Measurements from ENCODE around the gene ARHGAP26.
A peak's percentile ranks its signal among the peaks of the same experiment; 100 is the strongest.

Gene ARHGAP26

DNA sequence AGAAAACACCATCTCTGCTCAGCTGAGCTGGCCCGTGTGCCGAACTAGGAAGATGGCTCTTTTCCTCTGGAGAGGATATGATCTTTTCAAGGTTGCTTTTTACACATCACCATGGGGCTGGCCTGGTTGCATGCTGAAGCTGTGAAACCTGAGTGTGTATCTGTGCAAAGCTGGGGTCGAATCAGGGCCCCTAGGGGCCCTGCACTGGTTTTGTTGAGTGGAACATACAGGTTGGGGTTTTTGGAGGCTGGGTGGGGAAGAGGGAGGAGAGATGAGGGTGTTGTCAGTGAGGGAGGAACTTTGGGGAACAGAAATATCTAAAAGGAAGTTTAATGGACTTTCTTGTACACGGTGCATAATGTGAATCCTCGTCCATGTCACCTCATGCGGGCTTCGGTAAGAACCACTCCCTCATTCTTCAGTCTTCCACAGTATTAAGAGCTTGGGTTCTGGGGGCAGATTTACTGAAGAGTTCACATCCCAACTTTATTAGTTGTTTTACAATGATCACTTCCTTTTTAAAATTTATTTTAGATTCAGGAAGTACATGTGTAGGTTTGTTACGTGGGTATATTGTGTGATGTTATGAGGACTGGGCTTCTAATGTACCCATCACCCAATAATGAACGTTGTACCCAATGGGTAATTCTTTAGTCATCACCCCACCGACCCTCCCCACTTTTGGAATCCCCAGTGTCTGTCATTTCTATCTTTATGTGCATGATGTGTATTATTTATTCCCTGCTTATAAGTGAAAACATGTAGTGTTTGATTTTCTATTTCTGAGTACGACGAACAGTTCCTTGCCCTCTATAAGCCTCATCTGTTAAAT, 395.1 kb downstream of the ARHGAP26 start:
- H3K36me3 ChIP-seq (ENCODE audit: insufficient read depth, low read length), result no peaks in the 10 kb centered on the region
- no peak for TF ChIP-seq EZH2 (IDR thresholded peaks at IDR 0.05; ENCODE audit: borderline replicate concordance, low read length)
- TF ChIP-seq, protein P1, sequence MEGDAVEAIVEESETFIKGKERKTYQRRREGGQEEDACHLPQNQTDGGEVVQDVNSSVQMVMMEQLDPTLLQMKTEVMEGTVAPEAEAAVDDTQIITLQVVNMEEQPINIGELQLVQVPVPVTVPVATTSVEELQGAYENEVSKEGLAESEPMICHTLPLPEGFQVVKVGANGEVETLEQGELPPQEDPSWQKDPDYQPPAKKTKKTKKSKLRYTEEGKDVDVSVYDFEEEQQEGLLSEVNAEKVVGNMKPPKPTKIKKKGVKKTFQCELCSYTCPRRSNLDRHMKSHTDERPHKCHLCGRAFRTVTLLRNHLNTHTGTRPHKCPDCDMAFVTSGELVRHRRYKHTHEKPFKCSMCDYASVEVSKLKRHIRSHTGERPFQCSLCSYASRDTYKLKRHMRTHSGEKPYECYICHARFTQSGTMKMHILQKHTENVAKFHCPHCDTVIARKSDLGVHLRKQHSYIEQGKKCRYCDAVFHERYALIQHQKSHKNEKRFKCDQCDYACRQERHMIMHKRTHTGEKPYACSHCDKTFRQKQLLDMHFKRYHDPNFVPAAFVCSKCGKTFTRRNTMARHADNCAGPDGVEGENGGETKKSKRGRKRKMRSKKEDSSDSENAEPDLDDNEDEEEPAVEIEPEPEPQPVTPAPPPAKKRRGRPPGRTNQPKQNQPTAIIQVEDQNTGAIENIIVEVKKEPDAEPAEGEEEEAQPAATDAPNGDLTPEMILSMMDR (IDR thresholded peaks at IDR 0.05; ENCODE audit: low read length), result no peak
- H3K4me3 ChIP-seq (ENCODE audit: low read depth, low read length, poor library complexity, severe bottlenecking), result no peak overlapping the region
- peak overlapping the region; percentile 23; the same call in 1 of the 2 replicates for H2AFZ ChIP-seq (ENCODE audit: low read length)
- no peaks in the 10 kb centered on the region for H3K79me2 ChIP-seq (ENCODE audit: insufficient read depth, low read length)
- H3K9me3 ChIP-seq (ENCODE audit: low read length), result no peaks in the 10 kb centered on the region
- H3K27me3 ChIP-seq (ENCODE audit: insufficient read depth, low read length), result no peaks in the 10 kb centered on the region
- H3K27ac ChIP-seq (ENCODE audit: low read depth, low read length, poor library complexity, severe bottlenecking), result peak overlapping the region; percentile 8
- H3K9me2 ChIP-seq (ENCODE audit: low read depth, low read length), result no peaks in the 10 kb centered on the region
- H3K4me2 ChIP-seq (ENCODE audit: low read length), result no peak overlapping the region
- no peaks in the 10 kb centered on the region for H4K20me1 ChIP-seq (ENCODE audit: insufficient read depth, low read length)
- H3K9ac ChIP-seq (ENCODE audit: low read length), result no peak overlapping the region
- peaks cover 51% of the 10 kb centered on the region for H3K4me1 ChIP-seq (ENCODE audit: insufficient read depth, low read length, severe bottlenecking)
- H3F3A ChIP-seq (ENCODE audit: insufficient read depth, low read length), result no peaks in the 10 kb centered on the region

DNA sequence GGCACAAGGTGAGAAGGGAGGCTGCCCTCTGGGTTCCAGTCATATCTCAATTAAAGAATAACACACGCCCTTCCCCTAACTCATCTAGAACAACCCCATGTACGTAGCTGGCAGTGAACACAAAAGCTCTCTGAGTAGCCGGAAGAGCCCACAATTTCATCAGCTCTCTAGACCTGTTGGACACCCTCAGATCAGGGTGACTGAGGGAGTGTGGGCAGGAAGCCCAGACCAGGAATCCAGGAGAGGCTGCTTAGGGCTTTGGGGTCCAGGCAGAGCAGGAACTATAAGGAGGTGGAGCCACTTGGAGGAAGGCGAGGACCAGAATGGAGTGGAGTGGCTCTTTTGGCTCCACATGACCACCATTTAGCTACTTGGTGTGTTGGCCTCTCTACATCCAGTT, 395.9 kb downstream of the ARHGAP26 start:
- Histone ChIP-seq H3K4me3 (ENCODE audit: low read depth, low read length, poor library complexity, severe bottlenecking) (no peak overlapping the region), H3K9me3 (ENCODE audit: low read length) (no peaks in the 10 kb centered on the region), H4K20me1 (ENCODE audit: insufficient read depth, low read length) (no peaks in the 10 kb centered on the region), H3F3A (ENCODE audit: insufficient read depth, low read length) (no peaks in the 10 kb centered on the region), H3K79me2 (ENCODE audit: insufficient read depth, low read length) (no peaks in the 10 kb centered on the region), H3K36me3 (ENCODE audit: insufficient read depth, low read length) (no peaks in the 10 kb centered on the region), H3K9me2 (ENCODE audit: low read depth, low read length) (no peaks in the 10 kb centered on the region), H3K27me3 (ENCODE audit: insufficient read depth, low read length) (no peaks in the 10 kb centered on the region), H3K4me2 (ENCODE audit: low read length) (no peak overlapping the region), H3K4me1 (ENCODE audit: insufficient read depth, low read length, severe bottlenecking) (peaks cover 47% of the 10 kb centered on the region), H2AFZ (ENCODE audit: low read length) (no peak overlapping the region), H3K27ac (ENCODE audit: low read depth, low read length, poor library complexity, severe bottlenecking) (no peak overlapping the region), H3K9ac (ENCODE audit: low read length) (no peak overlapping the region)
- TF ChIP-seq, protein P1 (IDR thresholded peaks at IDR 0.05; ENCODE audit: low read length), result no peak
- no peak for TF ChIP-seq EZH2 (IDR thresholded peaks at IDR 0.05; ENCODE audit: borderline replicate concordance, low read length)

DNA sequence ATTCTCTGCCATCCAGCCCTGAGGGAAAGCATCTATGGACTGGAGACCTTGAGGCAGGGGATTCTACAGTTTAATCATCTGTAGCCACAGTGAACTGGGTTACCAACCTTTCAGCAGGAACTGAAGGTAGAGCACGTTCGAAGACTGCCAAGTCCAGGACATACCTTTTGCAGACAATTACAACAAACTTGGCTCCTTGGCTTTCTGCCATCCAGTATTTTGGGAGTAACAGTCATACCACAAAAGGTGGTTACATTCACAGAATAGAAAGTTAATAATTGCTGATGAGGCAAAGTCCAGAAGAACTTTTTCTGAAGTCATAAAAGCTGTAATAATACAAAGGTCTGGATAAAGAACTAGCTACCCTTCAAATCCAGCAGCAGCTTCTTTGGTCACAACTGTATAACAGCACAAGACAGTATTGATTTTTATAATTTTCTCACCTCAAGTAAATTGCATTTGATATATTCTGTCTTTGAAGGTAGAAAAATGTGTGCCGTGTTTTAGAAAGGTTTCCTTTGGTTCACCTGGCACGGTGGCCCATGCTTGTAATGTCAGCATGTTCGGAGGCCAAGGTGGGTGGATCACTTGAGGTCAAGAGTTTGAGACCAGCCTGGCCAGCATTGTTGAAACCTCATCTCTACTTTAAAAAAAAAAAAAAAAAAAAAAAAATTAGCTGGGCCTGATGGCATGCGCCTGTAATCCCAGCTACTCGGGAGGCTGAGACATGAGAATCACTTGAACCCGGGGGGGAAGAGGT, 396.7 kb downstream of the ARHGAP26 start:
- H3K9me3 ChIP-seq (ENCODE audit: low read length), result no peaks in the 10 kb centered on the region
- H2AFZ ChIP-seq (ENCODE audit: low read length), result no peak overlapping the region
- no peak overlapping the region for H3K9ac ChIP-seq (ENCODE audit: low read length)
- H3K36me3 ChIP-seq (ENCODE audit: insufficient read depth, low read length), result no peaks in the 10 kb centered on the region
- no peak overlapping the region for H3K4me3 ChIP-seq (ENCODE audit: low read depth, low read length, poor library complexity, severe bottlenecking)
- no peaks in the 10 kb centered on the region for H3K79me2 ChIP-seq (ENCODE audit: insufficient read depth, low read length)
- H3K4me2 ChIP-seq (ENCODE audit: low read length), result no peak overlapping the region
- TF ChIP-seq EZH2 (IDR thresholded peaks at IDR 0.05; ENCODE audit: borderline replicate concordance, low read length), result no peak
- TF ChIP-seq, protein P1 (IDR thresholded peaks at IDR 0.05; ENCODE audit: low read length), result no peak
- no peaks in the 10 kb centered on the region for H3F3A ChIP-seq (ENCODE audit: insufficient read depth, low read length)
- H3K4me1 ChIP-seq (ENCODE audit: insufficient read depth, low read length, severe bottlenecking), result peaks cover 42% of the 10 kb centered on the region
- no peaks in the 10 kb centered on the region for H3K9me2 ChIP-seq (ENCODE audit: low read depth, low read length)
- H3K27me3 ChIP-seq (ENCODE audit: insufficient read depth, low read length), result no peaks in the 10 kb centered on the region
- no peaks in the 10 kb centered on the region for H4K20me1 ChIP-seq (ENCODE audit: insufficient read depth, low read length)
- H3K27ac ChIP-seq (ENCODE audit: low read depth, low read length, poor library complexity, severe bottlenecking), result no peak overlapping the region
